IMR-90 (cell line): Measurements from ENCODE around the gene RADX. TPM values are rescaled to one million over a fixed set of nuclear protein-coding genes. Genes with fewer than 3 reads are reported as not detected.

Source experiments
- ATAC-seq: fragments of 200-7000 bp; cut with Tn5 transposase; 2 replicates; pipeline ENCODE4 v1.9.1; 2020; ENCODE audit warnings: low read depth, mild to moderate bottlenecking, moderate library complexity
- BruUV-seq: library from RNA; stranded (reverse); fragments of 400-500 nt; replicated peaks from 2 replicates; lab custom pipeline; 2021; lab: Mats Ljungman, UMichigan
- CTCF ChIA-PET: fragments of 300-600 bp; formaldehyde crosslinking; extraction: SDS; loops from one replicate; lab custom pipeline; 2021; ENCODE audit warnings: antibody characterized with exemption; lab: Yijun Ruan, JAX
- POLR2A ChIA-PET: fragments of 300-600 bp; sonication (Branson Sonifier 250); formaldehyde crosslinking; loops from one replicate; lab custom pipeline; 2022; ENCODE audit warnings: antibody characterized with exemption; ENCODE audit not compliant: unreplicated experiment; lab: Charles Lee
- DNase-seq: peaks from one replicate; pipeline ENCODE4 v3.0.0; 2013
- H2AFZ ChIP-seq: replicated peaks from 2 replicates; pipeline ENCODE3; 2013; ENCODE audit warnings: low read length, mild to moderate bottlenecking; ENCODE audit not compliant: poor library complexity
- H2AK5ac ChIP-seq: 2 replicates; pipeline ENCODE4 v1.6.1; 2013; ENCODE audit warnings: low read depth, low read length, inconsistent platforms
- H2AK9ac ChIP-seq: replicated peaks from 2 replicates; pipeline ENCODE3; 2013; ENCODE audit warnings: mild to moderate bottlenecking, low read depth, low read length, moderate library complexity; ENCODE audit not compliant: poor library complexity
- H2BK120ac ChIP-seq: 2 replicates; pipeline ENCODE4 v1.6.1; 2013; ENCODE audit warnings: low read depth, low read length, inconsistent platforms
- H2BK15ac ChIP-seq: 3 replicates; pipeline ENCODE4 v1.6.1; 2013; ENCODE audit warnings: low read depth, low read length, inconsistent platforms
- H2BK20ac ChIP-seq: 2 replicates; pipeline ENCODE4 v1.6.1; 2013; ENCODE audit warnings: low read depth, mild to moderate bottlenecking, inconsistent platforms, low read length, moderate library complexity
- H2BK5ac ChIP-seq: 2 replicates; pipeline ENCODE4 v1.6.1; 2013; ENCODE audit warnings: mild to moderate bottlenecking, low read depth, low read length, inconsistent platforms; ENCODE audit not compliant: poor library complexity, severe bottlenecking
- H3K14ac ChIP-seq: replicated peaks from 2 replicates; pipeline ENCODE4 v1.6.1; 2013; ENCODE audit warnings: low read depth, low read length, inconsistent platforms
- H3K18ac ChIP-seq: 2 replicates; pipeline ENCODE4 v1.6.1; 2013; ENCODE audit warnings: low read depth, low read length, control low read depth
- H3K23ac ChIP-seq: 2 replicates; pipeline ENCODE4 v1.6.1; 2013; ENCODE audit warnings: low read depth, low read length, inconsistent platforms
- H3K27ac ChIP-seq: 2 replicates; pipeline ENCODE4 v1.5.1; 2013; ENCODE audit warnings: mild to moderate bottlenecking, control low read depth, low read length; ENCODE audit not compliant: insufficient read depth
- H3K27me3 ChIP-seq: 2 replicates; pipeline ENCODE4 v1.6.1; 2013; ENCODE audit warnings: low read length; ENCODE audit not compliant: control insufficient read depth, insufficient read depth
- H3K36me3 ChIP-seq: 2 replicates; pipeline ENCODE4 v1.6.1; 2013; ENCODE audit warnings: low read length, mixed read lengths; ENCODE audit not compliant: control insufficient read depth, insufficient read depth
- H3K4ac ChIP-seq: 2 replicates; pipeline ENCODE4 v1.6.1; 2013; ENCODE audit warnings: low read depth, low read length, inconsistent platforms
- H3K4me1 ChIP-seq: 2 replicates; pipeline ENCODE4 v1.6.1; 2013; ENCODE audit warnings: low read length, mixed read lengths; ENCODE audit not compliant: control insufficient read depth, insufficient read depth
- H3K4me2 ChIP-seq: 2 replicates; pipeline ENCODE4 v1.6.1; 2013; ENCODE audit warnings: low read depth, mild to moderate bottlenecking, control low read depth, low read length, moderate library complexity
- H3K4me3 ChIP-seq: 2 replicates; pipeline ENCODE4 v1.5.1; 2013; ENCODE audit warnings: low read depth, mild to moderate bottlenecking, control low read depth, low read length, moderate library complexity; ENCODE audit not compliant: insufficient read depth
- H3K56ac ChIP-seq: 2 replicates; pipeline ENCODE4 v1.6.1; 2013; ENCODE audit warnings: low read length, inconsistent platforms; ENCODE audit not compliant: insufficient read depth; ENCODE audit errors: extremely low read depth
- H3K79me1 ChIP-seq, 2 experiments: 2 replicates each; pipeline ENCODE4 v1.6.1; 2013; ENCODE audit warnings: low read length in 2 of 2, inconsistent platforms in 1 of 2, low read depth in 1 of 2
- H3K9ac ChIP-seq: 2 replicates; pipeline ENCODE4 v1.6.1; 2013; ENCODE audit warnings: low read depth, low read length, control low read depth
- H3K9me1 ChIP-seq: 2 replicates; pipeline ENCODE4 v1.6.1; 2013; ENCODE audit warnings: low read length, inconsistent platforms; ENCODE audit not compliant: insufficient read depth
- H3K9me3 ChIP-seq: 2 replicates; pipeline ENCODE4 v1.6.1; 2013; ENCODE audit warnings: low read length; ENCODE audit not compliant: control insufficient read depth, insufficient read depth
- H4K20me1 ChIP-seq: 2 replicates; pipeline ENCODE4 v1.6.1; 2013; ENCODE audit warnings: low read length, inconsistent platforms; ENCODE audit not compliant: insufficient read depth
- H4K5ac ChIP-seq: 2 replicates; pipeline ENCODE4 v1.6.1; 2013; ENCODE audit warnings: mild to moderate bottlenecking, low read depth, low read length, control low read depth
- H4K8ac ChIP-seq, 2 experiments: 2 replicates each; pipeline ENCODE4 v1.6.1; 2013; ENCODE audit warnings: low read depth in 2 of 2, low read length in 2 of 2, control low read depth in 1 of 2, inconsistent platforms in 1 of 2
- H4K91ac ChIP-seq: 2 replicates; pipeline ENCODE4 v1.6.1; 2013; ENCODE audit warnings: low read depth, low read length, inconsistent platforms; ENCODE audit not compliant: insufficient read depth
- BHLHE40 ChIP-seq: fragments of 150-350 bp; IDR thresholded peaks from 2 replicates; pipeline ENCODE4 v1.6.1; 2016; ENCODE audit warnings: mild to moderate bottlenecking, low read depth, low read length
- MAFK ChIP-seq: IDR thresholded peaks from 2 replicates; pipeline ENCODE4 v1.6.1; 2012; ENCODE audit warnings: low read depth, low read length, improper control_type of control experiment
- WGBS, 2 experiments: methylation state at CpG; one replicate each; pipeline versions ENCODE4 v1.1.5 to v1.1.7; 2013; ENCODE audit warnings: missing lambda C conversion rate in 2 of 2; ENCODE audit not compliant: insufficient read length in 1 of 2; ENCODE audit errors: extremely low coverage in 2 of 2; 5-methylcytosine and 5-hydroxymethylcytosine counted together
- dilution Hi-C: fragments of 300-500 bp; cut with HindIII; formaldehyde crosslinking; loops from one replicate; pipeline ENCODE4 v1.14.3; 2018; ENCODE audit warnings: low sequenced_read_pairs; ENCODE audit not compliant: unreplicated experiment
- in situ Hi-C: fragments of 300-500 bp; cut with MboI; formaldehyde crosslinking; loops from 3 replicates; pipeline ENCODE4 v1.14.3; 2019; ENCODE audit warnings: low sequenced_read_pairs, inconsistent platforms, mixed read lengths
- intact Hi-C: fragments of 100-400 bp; cut with micrococcal nuclease; formaldehyde crosslinking; loops from 2 replicates; pipeline ENCODE4 v1.10.0; 2022
- polyA plus RNA-seq, 3 experiments: library from polyadenylated mRNA; depleted of rRNA; stranded (reverse); fragments of >200 nt; gene quantifications; 2 replicates each; pipeline ENCODE4 v1.2.3, GENCODE V29; 2012; ENCODE audit warnings: low replicate concordance in 1 of 3
- total RNA-seq: library from RNA; depleted of rRNA; stranded (reverse); fragments of >200 nt; gene quantifications from 2 replicates; pipeline ENCODE4 v1.2.3, GENCODE V29; 2012

The RADX gene
- total and polyA plus RNA-seq, 2 of the 4 experiments (the other 2 are of a cell fraction): 1.6 to 1.8 TPM

- TF ChIP-seq MAFK: peak; percentile 53; the same call in 1 of the 2 replicates
- TF ChIP-seq BHLHE40: no peak
- Histone ChIP-seq H2BK15ac (no peak overlapping the region), H2BK20ac (no peak overlapping the region), H2AK5ac (no peak overlapping the region), H2AK9ac (no peak overlapping the region), H3K9me3 (peaks cover 5% of the 10 kb centered on the region; the same call in 1 of the 2 replicates), H2BK5ac (no peak overlapping the region), H4K20me1 (no peaks in the 10 kb centered on the region), H2AFZ (no peak overlapping the region), H3K27ac (no peak overlapping the region), H4K8ac (no peak overlapping the region), H3K14ac (no peak overlapping the region), H3K79me1 (no peaks in the 10 kb centered on the region), H3K56ac (no peak overlapping the region), H3K4me1 (no peaks in the 10 kb centered on the region), H3K9ac (no peak overlapping the region), H3K9me1 (no peaks in the 10 kb centered on the region), H3K27me3 (no peaks in the 10 kb centered on the region), H3K4ac (no peak overlapping the region), H2BK120ac (no peak overlapping the region), H3K23ac (no peak overlapping the region), H3K18ac (no peak overlapping the region), H4K5ac (no peak overlapping the region), H4K91ac (no peak overlapping the region), H3K4me2 (no peak overlapping the region), H3K36me3 (no peaks in the 10 kb centered on the region), H3K4me3 (no peak overlapping the region)
- ATAC-seq (no peak), DNase-seq (no peak)
- dilution Hi-C loops (no loop called here), intact Hi-C loops (no loop called here), in situ Hi-C loops (no loop called here)
- ChIA-PET CTCF (no interaction called here), POLR2A (no interaction called here)
- BruUV-seq: no TSS peak
- no CpG with 5 or more reads among the region's 1 CpG for WGBS, 2 experiments
Observed at GRCh38 chrX:106581856-106582255, 29.9 kb upstream of the RADX start.
